Lung (tissue), 12 donors: Measurements from ENCODE around the gene GALNS. TPM values are rescaled to one million over a fixed set of nuclear protein-coding genes. Genes with fewer than 3 reads are reported as not detected.
"Not testable (repeated sequence)": the region's sequence is repeated elsewhere in the genome, so short reads cannot be mapped to it uniquely, and the experiment has no call there.

Experiments used
- ATAC-seq: fragments of 200-7000 bp; cut with Tn5 transposase; one replicate; pipeline ENCODE4 v1.9.1; 2020; ENCODE audit warnings: moderate number of reproducible peaks; ENCODE audit not compliant: insufficient read depth, low FRiP score
- DNase-seq, 3 donors: peaks; one replicate each; pipeline ENCODE4 v3.0.0-alpha.2; 2013 to 2017
- H3K27ac ChIP-seq, 2 donors: one replicate each; pipeline ENCODE4 v1.5.1; 2013; ENCODE audit warnings: mild to moderate bottlenecking in 2 of 2, moderate library complexity in 2 of 2, control low read depth in 1 of 2, inconsistent platforms in 1 of 2, low read depth in 1 of 2, low read length in 1 of 2
- H3K27me3 ChIP-seq, 3 donors: one replicate each; pipeline ENCODE4 v1.5.1; 2013; ENCODE audit warnings: low read length in 2 of 3; ENCODE audit not compliant: control insufficient read depth in 3 of 3, insufficient read depth in 3 of 3
- H3K36me3 ChIP-seq, 4 donors: one replicate each; pipeline ENCODE4 v1.5.1; 2013; ENCODE audit warnings: low read length in 4 of 4, mild to moderate bottlenecking in 1 of 4, moderate library complexity in 1 of 4; ENCODE audit not compliant: control insufficient read depth in 4 of 4, insufficient read depth in 4 of 4
- H3K4me1 ChIP-seq, 5 donors: one replicate each; pipeline ENCODE4 v1.5.1; 2013; ENCODE audit warnings: low read length in 5 of 5, mild to moderate bottlenecking in 2 of 5, moderate library complexity in 1 of 5; ENCODE audit not compliant: control insufficient read depth in 5 of 5, insufficient read depth in 5 of 5
- H3K4me3 ChIP-seq: one replicate; pipeline ENCODE4 v1.5.1; 2013; ENCODE audit warnings: mild to moderate bottlenecking, control low read depth, moderate library complexity
- H3K9ac ChIP-seq, 2 donors: one replicate each; pipeline ENCODE4 v1.5.1; 2013; ENCODE audit warnings: low read length in 2 of 2, control low read depth in 1 of 2; ENCODE audit not compliant: insufficient read depth in 1 of 2
- H3K9me3 ChIP-seq, 4 donors: one replicate each; pipeline ENCODE4 v1.5.1; 2013; ENCODE audit warnings: low read length in 3 of 4, mild to moderate bottlenecking in 1 of 4, moderate library complexity in 1 of 4; ENCODE audit not compliant: control insufficient read depth in 4 of 4, insufficient read depth in 3 of 4
- CTCF ChIP-seq: IDR thresholded peaks from 2 replicates; pipeline ENCODE4 v1.5.1; 2012; ENCODE audit warnings: mild to moderate bottlenecking; ENCODE audit errors: control extremely low read depth, extremely low read depth
- WGBS, 2 donors: extraction: QIAGEN DNeasy Blood & Tissue Kit; methylation state at CpG; one replicate each; pipeline ENCODE4 v1.1.7; 2013; 5-methylcytosine and 5-hydroxymethylcytosine counted together
- polyA plus RNA-seq, 2 donors: library from polyadenylated mRNA; stranded (reverse); fragments of 200-250 nt; gene quantifications; one replicate each; pipeline ENCODE4 v1.2.1, GENCODE V29; 2013
- total RNA-seq, 2 donors: library from RNA; depleted of rRNA in 1 of 2; stranded (reverse); fragments of >200 nt in 1 of 2; gene quantifications; one replicate each; pipeline ENCODE4 v1.2.1, GENCODE V29; 2014 to 2021
- donor health status: control.
- donor health status: control.
- donor health status: Bipolar disorder and iron deficiency.
- donor health status: healthy.
- donor health status: DM: yes; HTN: yes; CAD: no.

Gene GALNS
- total and polyA plus RNA-seq, 4 donors, result 21.4 to 61.9 (median 30.3) TPM

GRCh38 chr16:88894681-88895300, 38.0 kb upstream of the GALNS start:
- 73 to 76% methylated on average over 19 to 21 of the region's 21 CpGs for WGBS, 2 donors
- TF ChIP-seq CTCF, result no peak
- H3K36me3 ChIP-seq, result peaks cover 0 to 14% (median 0%) of the 10 kb centered on the region in 4 donors
- no peak overlapping the region for H3K27ac ChIP-seq
- H3K27me3 ChIP-seq, result no peaks in the 10 kb centered on the region
- no peak overlapping the region for H3K9ac ChIP-seq
- no peak for ATAC-seq
- DNase-seq, result no peak
- peaks cover 0 to 8% (median 0%) of the 10 kb centered on the region in 5 donors for H3K4me1 ChIP-seq
- no peak overlapping the region for H3K4me3 ChIP-seq
- no peaks in the 10 kb centered on the region for H3K9me3 ChIP-seq

- not testable (repeated sequence) for H3K27ac ChIP-seq, H3K4me3 ChIP-seq, DNase-seq, H3K4me1 ChIP-seq, ATAC-seq, H3K9me3 ChIP-seq, H3K9ac ChIP-seq, H3K27me3 ChIP-seq
- H3K36me3 ChIP-seq, result peaks cover 0 to 14% (median 0%) of the 10 kb centered on the region in 4 donors
- WGBS, 2 donors, result 75 to 98% methylated on average over 4 of the region's 6 CpGs
Observed at GRCh38 chr16:88894266-88894665, 37.5 kb upstream of the GALNS start.

GRCh38 chr16:88893127-88893968, 36.6 kb upstream of the GALNS start:
- 92 to 98% methylated on average over 19 of the region's 19 CpGs for WGBS, 2 donors
- no peak for ATAC-seq
- no peaks in the 10 kb centered on the region for H3K27me3 ChIP-seq

More at GRCh38 chr16:88893127-88893968, 36.6 kb upstream of the GALNS start:
- no peaks in the 10 kb centered on the region for H3K9me3 ChIP-seq
- H3K4me3 ChIP-seq, result no peak overlapping the region
- DNase-seq, result no peak
- no peak for TF ChIP-seq CTCF
- no peak overlapping the region for H3K27ac ChIP-seq
- H3K9ac ChIP-seq, result no peak overlapping the region
- no peaks in the 10 kb centered on the region for H3K4me1 ChIP-seq
- H3K36me3 ChIP-seq, result peaks cover 0 to 14% (median 0%) of the 10 kb centered on the region in 4 donors
